Cardiac fibroblast (primary cell): Measurements from ENCODE around the gene FN3K.

Experiments used
- DNase-seq, 2 donors: peaks; one replicate each; pipeline versions ENCODE4 v3.0.0 to v3.0.0-alpha.2; 2010; ENCODE audit warnings: low read depth in 2 of 2
- H3K4me3 ChIP-seq, 2 donors: replicated peaks in 1 of 2; 1 replicate in 1 of 2; 2 replicates in 1 of 2; pipeline ENCODE4 v1.5.1; 2011; ENCODE audit warnings: low read depth in 2 of 2, low read length in 2 of 2, mild to moderate bottlenecking in 2 of 2, moderate library complexity in 1 of 2
- CTCF ChIP-seq: IDR thresholded peaks from one replicate; pipeline ENCODE4 v1.5.1; 2011; ENCODE audit warnings: low read depth, mild to moderate bottlenecking, low read length, inconsistent platforms

Gene FN3K

GRCh38 chr17:82799591-82799990, 64.2 kb downstream of the FN3K start:
- H3K4me3 ChIP-seq, result no peak overlapping the region
- no peak for DNase-seq
- no peak for TF ChIP-seq CTCF
